Mucosa of descending colon (tissue), 3 donors: ENCODE measurements around the gene SLC43A3. TPM values are rescaled to one million over a fixed set of nuclear protein-coding genes. Genes with fewer than 3 reads are reported as not detected.
A peak's percentile ranks its signal among the peaks of the same experiment; 100 is the strongest.

Experiments used
- ATAC-seq: fragments of 200-7000 bp; cut with Tn5 transposase; one replicate; pipeline ENCODE4 v1.9.1; 2020; ENCODE audit warnings: mild to moderate bottlenecking, moderate library complexity
- DNase-seq, 3 donors: peaks; one replicate each; pipeline ENCODE4 v3.0.0-alpha.2; 2020
- H3K36me3 ChIP-seq: fragments of 200-600 bp; one replicate; pipeline ENCODE4 v1.8.0; 2021; ENCODE audit warnings: low read depth, mild to moderate bottlenecking
- H3K4me1 ChIP-seq: fragments of 200-600 bp; one replicate; pipeline ENCODE4 v1.8.0; 2021; ENCODE audit warnings: low read depth, mild to moderate bottlenecking
- H3K4me3 ChIP-seq: fragments of 200-600 bp; one replicate; pipeline ENCODE4 v1.8.0; 2021; ENCODE audit warnings: mild to moderate bottlenecking
- H3K9me3 ChIP-seq: fragments of 200-600 bp; one replicate; pipeline ENCODE4 v1.8.0; 2021; ENCODE audit warnings: mild to moderate bottlenecking
- intact Hi-C, 2 donors: fragments of 100-400 bp; cut with DNase I in 1 of 2; cut with micrococcal nuclease in 1 of 2; formaldehyde crosslinking; loops; one replicate each; pipeline versions ENCODE4 v1.11.0 to v1.11.1; 2022; cut with DNase I, micrococcal nuclease
- total RNA-seq, 3 donors: library from RNA; stranded (reverse); fragmentation: NEBNext Ultra II Directional in 2 of 3; extraction: Animal tissue kit (Norgen Biotek cat#: 25700) in 2 of 3; gene quantifications; one replicate each; pipeline versions ENCODE4 v1.2.1 to v1.2.4, GENCODE V29; 2021 to 2023
- TF ChIP-seq, protein P1 (sequence below): fragments of 200-600 bp; IDR thresholded peaks from one replicate; pipeline ENCODE4 v1.8.0; 2022; ENCODE audit warnings: antibody characterized with exemption, mild to moderate bottlenecking
- donor health status: DM: no; HTN: no; CAD: no; lungs with moderate emphysema.
- donor health status: DM: no; HTN: no; CAD: no.
- donor health status: DM: no; HTN: yes; CAD: no.

SLC43A3 gene
- total RNA-seq, 3 donors from 2014 or later: 6.3 to 24.4 (median 16.9) TPM

DNA sequence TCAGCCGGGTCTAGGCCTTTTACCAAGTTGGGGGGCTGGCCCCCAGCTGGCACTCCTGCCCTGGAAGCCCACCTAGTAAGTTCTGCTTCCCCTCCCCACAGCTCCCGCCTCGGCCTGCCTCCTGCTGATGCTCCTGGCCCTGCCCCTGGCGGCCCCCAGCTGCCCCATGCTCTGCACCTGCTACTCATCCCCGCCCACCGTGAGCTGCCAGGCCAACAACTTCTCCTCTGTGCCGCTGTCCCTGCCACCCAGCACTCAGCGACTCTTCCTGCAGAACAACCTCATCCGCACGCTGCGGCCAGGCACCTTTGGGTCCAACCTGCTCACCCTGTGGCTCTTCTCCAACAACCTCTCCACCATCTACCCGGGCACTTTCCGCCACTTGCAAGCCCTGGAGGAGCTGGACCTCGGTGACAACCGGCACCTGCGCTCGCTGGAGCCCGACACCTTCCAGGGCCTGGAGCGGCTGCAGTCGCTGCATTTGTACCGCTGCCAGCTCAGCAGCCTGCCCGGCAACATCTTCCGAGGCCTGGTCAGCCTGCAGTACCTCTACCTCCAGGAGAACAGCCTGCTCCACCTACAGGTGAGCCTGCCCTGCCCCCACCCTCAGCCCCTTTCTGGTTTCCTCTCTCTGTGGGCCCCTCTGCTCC lies 40.7 kb upstream of the SLC43A3 start:
- H3K36me3 ChIP-seq: no peaks in the 10 kb centered on the region
- ATAC-seq (no peak), DNase-seq (peak in 1 of 3 donors; percentile 45)
- no peaks in the 10 kb centered on the region for H3K4me1 ChIP-seq
- intact Hi-C loops: loop anchor here in 1 of 2 donors (10.0 kb wide), 1 partner anchor 1047 kb away; no protein-coding TSS in a partner anchor
- H3K4me3 ChIP-seq: no peak overlapping the region
- no peaks in the 10 kb centered on the region for H3K9me3 ChIP-seq
- TF ChIP-seq, protein P1, sequence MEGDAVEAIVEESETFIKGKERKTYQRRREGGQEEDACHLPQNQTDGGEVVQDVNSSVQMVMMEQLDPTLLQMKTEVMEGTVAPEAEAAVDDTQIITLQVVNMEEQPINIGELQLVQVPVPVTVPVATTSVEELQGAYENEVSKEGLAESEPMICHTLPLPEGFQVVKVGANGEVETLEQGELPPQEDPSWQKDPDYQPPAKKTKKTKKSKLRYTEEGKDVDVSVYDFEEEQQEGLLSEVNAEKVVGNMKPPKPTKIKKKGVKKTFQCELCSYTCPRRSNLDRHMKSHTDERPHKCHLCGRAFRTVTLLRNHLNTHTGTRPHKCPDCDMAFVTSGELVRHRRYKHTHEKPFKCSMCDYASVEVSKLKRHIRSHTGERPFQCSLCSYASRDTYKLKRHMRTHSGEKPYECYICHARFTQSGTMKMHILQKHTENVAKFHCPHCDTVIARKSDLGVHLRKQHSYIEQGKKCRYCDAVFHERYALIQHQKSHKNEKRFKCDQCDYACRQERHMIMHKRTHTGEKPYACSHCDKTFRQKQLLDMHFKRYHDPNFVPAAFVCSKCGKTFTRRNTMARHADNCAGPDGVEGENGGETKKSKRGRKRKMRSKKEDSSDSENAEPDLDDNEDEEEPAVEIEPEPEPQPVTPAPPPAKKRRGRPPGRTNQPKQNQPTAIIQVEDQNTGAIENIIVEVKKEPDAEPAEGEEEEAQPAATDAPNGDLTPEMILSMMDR: no peak

DNA sequence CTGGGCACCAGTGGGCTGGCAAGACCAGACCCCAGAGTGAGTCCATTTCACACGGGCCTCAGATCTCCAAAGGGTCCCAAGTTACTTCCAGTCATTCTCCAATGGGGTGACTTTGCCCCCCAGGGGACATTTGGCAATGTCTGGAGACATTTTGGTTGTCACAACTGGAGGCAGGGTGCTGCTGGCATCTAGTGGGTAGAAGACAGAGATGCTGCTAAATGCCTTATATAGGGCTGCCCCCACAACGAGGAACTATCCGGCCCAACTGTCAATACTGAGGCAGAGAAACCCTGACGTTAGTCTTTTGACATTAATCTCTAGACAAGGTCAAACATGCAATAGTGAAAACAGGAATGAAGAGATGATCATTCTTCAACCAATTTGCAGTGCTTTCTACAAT lies 39.8 kb upstream of the SLC43A3 start:
- no peak for ATAC-seq
- TF ChIP-seq, protein P1: no peak
- Histone ChIP-seq H3K4me3 (no peak overlapping the region), H3K4me1 (no peaks in the 10 kb centered on the region), H3K9me3 (no peaks in the 10 kb centered on the region), H3K36me3 (no peaks in the 10 kb centered on the region)
- no peak for DNase-seq
- intact Hi-C loops: loop anchor here in 1 of 2 donors (10.0 kb wide), 1 partner anchor 1048 kb away; no protein-coding TSS in a partner anchor

- ATAC-seq (no peak), DNase-seq (peak in 2 of 3 donors; percentile 23 to 25)
- Histone ChIP-seq H3K36me3 (no peaks in the 10 kb centered on the region), H3K4me1 (peaks cover 7% of the 10 kb centered on the region), H3K4me3 (no peak overlapping the region), H3K9me3 (no peaks in the 10 kb centered on the region)
- TF ChIP-seq, protein P1: no peak
- intact Hi-C loops: loop anchor here in 1 of 2 donors (10.0 kb wide), 1 partner anchor 1050 kb away; no protein-coding TSS in a partner anchor
Measured at GRCh38 chr11:57464539-57465181, 37.7 kb upstream of the SLC43A3 start.

DNA sequence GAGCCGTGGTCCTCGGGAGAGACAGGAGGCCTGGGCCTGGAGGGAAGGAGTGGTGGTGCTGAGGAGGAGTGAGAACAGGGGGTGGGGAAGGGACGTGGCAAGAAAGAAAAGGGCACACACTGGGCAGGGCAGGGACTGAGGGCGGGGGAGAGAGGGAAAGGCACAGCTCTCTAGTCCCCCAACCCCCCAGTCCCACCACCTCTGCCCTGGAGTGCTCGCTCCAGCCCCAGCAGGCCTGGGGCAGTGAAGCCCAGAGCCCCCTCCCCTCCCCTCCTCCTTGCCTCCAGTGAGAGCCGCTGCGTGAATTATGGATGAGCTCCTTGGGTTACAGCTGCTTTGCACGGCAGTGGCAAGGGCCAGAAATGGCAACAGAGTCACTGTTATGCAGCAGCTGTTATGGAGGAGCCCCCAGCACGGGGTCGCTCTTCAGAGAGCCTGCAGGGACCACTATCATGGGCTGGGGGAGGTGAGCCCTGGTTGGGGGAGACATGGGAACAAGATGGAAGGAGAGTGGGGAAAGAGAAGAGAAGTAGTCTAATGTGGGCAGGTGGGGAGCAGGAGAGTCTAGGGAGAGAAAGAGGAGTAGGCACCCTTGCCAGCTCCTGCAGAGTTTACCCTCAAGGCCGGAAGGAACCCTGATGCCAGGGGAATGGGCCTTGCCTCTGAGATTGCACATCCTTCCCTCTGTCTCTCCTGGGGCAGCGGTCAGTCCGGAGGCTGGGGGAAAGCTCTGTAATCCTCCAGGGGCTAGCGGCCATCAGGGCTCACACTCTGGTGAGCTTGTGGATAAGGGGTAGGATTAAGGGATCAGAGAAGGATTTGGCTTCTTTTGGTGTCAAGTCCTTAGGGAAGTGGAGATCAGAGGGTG lies 37.0 kb upstream of the SLC43A3 start:
- Histone ChIP-seq H3K4me1 (peaks cover 14% of the 10 kb centered on the region), H3K9me3 (no peaks in the 10 kb centered on the region), H3K4me3 (no peak overlapping the region), H3K36me3 (no peaks in the 10 kb centered on the region)
- ATAC-seq (no peak), DNase-seq (peak in 2 of 3 donors; percentile 12 to 23)
- TF ChIP-seq, protein P1: no peak
- intact Hi-C loops: loop anchor here in 1 of 2 donors (10.0 kb wide), 1 partner anchor 1051 kb away; no protein-coding TSS in a partner anchor

DNA sequence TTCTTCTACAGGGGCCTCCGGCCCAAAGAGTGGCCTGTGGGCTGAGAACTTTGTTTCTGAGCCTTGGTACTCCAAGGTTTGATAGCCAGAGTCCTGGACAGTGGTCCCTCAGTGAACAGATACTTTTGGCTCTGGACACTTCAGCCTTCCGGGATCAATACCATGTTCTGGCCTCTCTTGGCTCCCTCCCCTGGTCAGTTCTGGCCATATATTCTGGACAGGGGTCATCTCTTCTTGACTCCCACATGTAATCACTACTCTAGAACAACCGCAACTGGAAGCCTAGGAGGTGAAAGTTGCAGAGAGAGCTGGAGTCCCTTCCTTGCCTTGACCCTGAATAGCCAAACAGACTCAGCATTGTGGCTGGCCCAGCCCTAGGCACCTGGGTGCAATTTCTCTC lies 35.7 kb upstream of the SLC43A3 start:
- intact Hi-C loops: loop anchor here in 1 of 2 donors (10.0 kb wide), 1 partner anchor 1052 kb away; no protein-coding TSS in a partner anchor
- TF ChIP-seq, protein P1: no peak
- peak in 1 of 3 donors; percentile 11 for DNase-seq
- no peaks in the 10 kb centered on the region for H3K9me3 ChIP-seq
- H3K36me3 ChIP-seq: no peaks in the 10 kb centered on the region
- no peak overlapping the region for H3K4me3 ChIP-seq
- peaks cover 27% of the 10 kb centered on the region for H3K4me1 ChIP-seq
- ATAC-seq: no peak
